Measurements from ENCODE around the gene LY9. TPM values are rescaled to one million over a fixed set of nuclear protein-coding genes. Genes with fewer than 3 reads are reported as not detected.

The LY9 gene
- total RNA-seq, 6 experiments from 2014 or later = 0.11 to 1.3 (median 0.37) TPM; not detected in 1

DNA sequence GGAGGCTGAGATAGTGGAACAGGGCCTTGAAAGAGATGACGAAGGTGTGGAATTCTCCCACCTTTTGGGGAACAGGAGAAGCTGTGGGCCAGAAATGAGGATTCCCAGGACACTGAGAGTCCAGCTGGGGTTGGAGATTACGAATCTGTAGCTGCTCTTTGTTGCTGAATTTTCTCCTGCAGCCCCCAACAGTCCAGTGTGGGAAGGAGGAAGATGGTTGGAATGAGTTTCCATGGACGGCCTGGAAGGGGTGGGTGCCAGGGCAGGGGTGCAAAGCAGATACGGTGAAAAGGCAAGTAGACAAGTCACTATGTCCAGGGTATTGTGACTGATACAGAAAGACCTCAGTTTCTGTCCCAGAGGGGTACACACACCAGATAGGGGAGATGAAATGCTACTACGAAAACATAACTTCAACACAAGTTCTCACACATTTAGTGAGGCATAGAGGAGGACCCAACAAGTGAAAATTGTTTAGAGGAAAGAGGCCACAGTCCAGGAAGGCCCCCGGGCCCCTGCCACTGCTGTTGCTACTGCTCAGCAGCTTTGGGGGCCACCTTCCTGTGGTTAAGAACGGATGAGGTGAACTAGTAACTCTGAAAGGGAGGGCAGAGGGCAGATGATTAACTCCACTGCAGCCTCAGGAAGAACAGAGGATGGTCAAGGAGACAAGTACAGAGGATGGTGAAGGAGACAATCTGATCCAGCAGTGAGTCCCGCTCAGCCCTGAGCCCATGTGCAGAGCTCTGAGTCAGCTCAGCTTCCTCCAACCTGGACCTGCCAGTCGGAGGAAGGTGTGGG, 59.4 kb downstream of the LY9 start:
- H3K36me3 ChIP-seq = no peaks in the 10 kb centered on the region
- intact Hi-C loops (cut with DNase I) = no loop called here
- no peak overlapping the region for H3K4me3 ChIP-seq
- peak in 3 of 4 donors; percentile 31 to 39 (median 36) for ATAC-seq
- 57% methylated on average over 8 of the region's 9 CpGs for WGBS (ENCODE audit: insufficient coverage, low coverage, low lambda C conversion rate, missing lambda C conversion rate)
- no peaks in the 10 kb centered on the region for H3K9me3 ChIP-seq
- H3K4me1 ChIP-seq = peaks cover 0 to under 1% (median 0%) of the 10 kb centered on the region in 4 donors
- no peaks in the 10 kb centered on the region for H3K27me3 ChIP-seq
- H3K27ac ChIP-seq = no peak overlapping the region
- no peak for DNase-seq
- TF ChIP-seq POLR2A (IDR thresholded peaks at IDR 0.05) = no peak
- TF ChIP-seq, protein P1, sequence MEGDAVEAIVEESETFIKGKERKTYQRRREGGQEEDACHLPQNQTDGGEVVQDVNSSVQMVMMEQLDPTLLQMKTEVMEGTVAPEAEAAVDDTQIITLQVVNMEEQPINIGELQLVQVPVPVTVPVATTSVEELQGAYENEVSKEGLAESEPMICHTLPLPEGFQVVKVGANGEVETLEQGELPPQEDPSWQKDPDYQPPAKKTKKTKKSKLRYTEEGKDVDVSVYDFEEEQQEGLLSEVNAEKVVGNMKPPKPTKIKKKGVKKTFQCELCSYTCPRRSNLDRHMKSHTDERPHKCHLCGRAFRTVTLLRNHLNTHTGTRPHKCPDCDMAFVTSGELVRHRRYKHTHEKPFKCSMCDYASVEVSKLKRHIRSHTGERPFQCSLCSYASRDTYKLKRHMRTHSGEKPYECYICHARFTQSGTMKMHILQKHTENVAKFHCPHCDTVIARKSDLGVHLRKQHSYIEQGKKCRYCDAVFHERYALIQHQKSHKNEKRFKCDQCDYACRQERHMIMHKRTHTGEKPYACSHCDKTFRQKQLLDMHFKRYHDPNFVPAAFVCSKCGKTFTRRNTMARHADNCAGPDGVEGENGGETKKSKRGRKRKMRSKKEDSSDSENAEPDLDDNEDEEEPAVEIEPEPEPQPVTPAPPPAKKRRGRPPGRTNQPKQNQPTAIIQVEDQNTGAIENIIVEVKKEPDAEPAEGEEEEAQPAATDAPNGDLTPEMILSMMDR (IDR thresholded peaks at IDR 0.05) = no peak

DNA sequence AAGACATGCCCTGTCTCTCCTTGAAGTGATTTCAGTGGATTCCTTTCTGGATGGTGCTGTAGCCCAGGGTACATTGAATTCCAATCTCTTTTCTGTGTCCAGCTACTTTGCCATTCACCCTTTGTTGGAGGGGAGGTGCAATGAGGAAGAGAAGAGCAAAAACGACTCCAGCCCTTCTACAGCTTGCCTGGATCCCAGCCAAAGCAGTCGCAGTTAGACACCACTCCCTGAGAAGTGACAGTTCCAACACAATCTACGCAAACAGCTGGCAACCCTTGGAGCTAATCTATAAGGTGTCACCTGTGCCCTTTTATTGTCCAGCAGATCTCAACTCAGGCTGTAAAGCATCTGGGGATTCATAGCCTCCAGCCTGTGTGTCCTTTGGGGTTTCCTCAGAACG, 62.1 kb downstream of the LY9 start:
- H3K27me3 ChIP-seq = no peaks in the 10 kb centered on the region
- DNase-seq = no peak
- WGBS (ENCODE audit: insufficient coverage, low coverage, low lambda C conversion rate, missing lambda C conversion rate) = 35% methylated on average over 4 of the region's 4 CpGs
- no peak overlapping the region for H3K4me3 ChIP-seq
- H3K27ac ChIP-seq = no peak overlapping the region
- TF ChIP-seq, protein P1 (IDR thresholded peaks at IDR 0.05) = no peak
- TF ChIP-seq POLR2A (IDR thresholded peaks at IDR 0.05) = no peak
- no peaks in the 10 kb centered on the region for H3K9me3 ChIP-seq
- no peak for ATAC-seq
- intact Hi-C loops (cut with DNase I) = no loop called here
- H3K4me1 ChIP-seq = peaks cover 0 to 9% (median 3%) of the 10 kb centered on the region in 4 donors
- no peaks in the 10 kb centered on the region for H3K36me3 ChIP-seq

DNA sequence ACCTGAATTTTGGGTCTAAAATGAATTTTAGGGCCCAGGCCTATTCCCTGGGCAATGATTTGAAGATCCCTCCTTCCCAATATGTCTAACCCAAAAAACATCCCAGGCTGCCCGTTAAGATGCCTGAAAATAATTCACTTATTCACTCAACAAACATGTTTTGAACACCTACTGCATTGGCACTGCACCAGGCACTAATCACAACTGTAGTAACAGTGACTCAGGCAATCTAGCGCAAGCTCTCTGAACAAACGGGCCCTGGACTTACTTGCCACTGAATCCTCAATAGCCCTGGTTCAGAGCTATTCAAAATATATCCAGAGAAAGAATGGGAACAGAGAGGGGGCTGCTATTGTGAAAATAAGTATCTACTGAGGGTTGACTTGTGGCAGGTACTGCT, 62.5 kb downstream of the LY9 start:
- DNase-seq (no peak), ATAC-seq (no peak)
- no peaks in the 10 kb centered on the region for H3K9me3 ChIP-seq
- TF ChIP-seq, protein P1 (IDR thresholded peaks at IDR 0.05) = no peak
- no peak for TF ChIP-seq POLR2A (IDR thresholded peaks at IDR 0.05)
- H3K4me3 ChIP-seq = no peak overlapping the region
- WGBS (ENCODE audit: insufficient coverage, low coverage, low lambda C conversion rate, missing lambda C conversion rate) = 61% methylated on average over 2 of the region's 3 CpGs
- intact Hi-C loops (cut with DNase I) = no loop called here
- H3K4me1 ChIP-seq = peaks cover 0 to 9% (median 3%) of the 10 kb centered on the region in 4 donors
- no peak overlapping the region for H3K27ac ChIP-seq
- no peaks in the 10 kb centered on the region for H3K27me3 ChIP-seq
- no peaks in the 10 kb centered on the region for H3K36me3 ChIP-seq

DNA sequence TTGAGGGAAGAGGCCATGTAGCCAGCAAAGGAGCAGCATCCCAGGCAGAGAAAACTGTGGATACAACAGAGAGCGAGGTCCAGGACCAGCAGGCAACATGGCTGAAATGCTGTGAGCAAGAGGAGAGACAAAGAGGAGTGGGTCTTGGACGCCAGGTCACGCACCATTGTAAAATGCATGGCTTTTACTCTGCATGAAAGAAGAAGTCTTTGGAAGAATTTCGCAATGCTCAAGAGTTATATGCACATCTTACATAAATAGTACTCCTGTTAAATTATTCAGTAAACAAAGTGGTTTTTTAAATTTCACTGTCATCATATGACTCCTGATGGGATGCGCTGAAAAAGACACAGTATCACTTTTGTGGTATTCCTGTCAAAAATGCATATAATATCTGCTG, 63.2 kb downstream of the LY9 start:
- 62% methylated on average over 4 of the region's 5 CpGs for WGBS (ENCODE audit: insufficient coverage, low coverage, low lambda C conversion rate, missing lambda C conversion rate)

More for the DNA sequence above, 63.2 kb downstream of the LY9 start:
- Histone ChIP-seq H3K4me1 (peaks cover 0 to 9% (median 3%) of the 10 kb centered on the region in 4 donors), H3K9me3 (no peaks in the 10 kb centered on the region), H3K27ac (no peak overlapping the region), H3K36me3 (no peaks in the 10 kb centered on the region), H3K4me3 (no peak overlapping the region), H3K27me3 (no peaks in the 10 kb centered on the region)
- DNase-seq (no peak), ATAC-seq (no peak)
- TF ChIP-seq, protein P1 (IDR thresholded peaks at IDR 0.05) = no peak
- no peak for TF ChIP-seq POLR2A (IDR thresholded peaks at IDR 0.05)
- intact Hi-C loops (cut with DNase I) = no loop called here

Data from right lobe of liver (tissue), 6 donors.